GM21526 (cell line): ENCODE results near the gene PRRT1B.

Experiments used
- ATAC-seq: cut with Tn5 transposase; IDR thresholded peaks from one replicate; pipeline ENCODE4 v1.9.1; 2021; ENCODE audit warnings: moderate library complexity; ENCODE audit not compliant: unreplicated experiment, low FRiP score

Gene PRRT1B

DNA sequence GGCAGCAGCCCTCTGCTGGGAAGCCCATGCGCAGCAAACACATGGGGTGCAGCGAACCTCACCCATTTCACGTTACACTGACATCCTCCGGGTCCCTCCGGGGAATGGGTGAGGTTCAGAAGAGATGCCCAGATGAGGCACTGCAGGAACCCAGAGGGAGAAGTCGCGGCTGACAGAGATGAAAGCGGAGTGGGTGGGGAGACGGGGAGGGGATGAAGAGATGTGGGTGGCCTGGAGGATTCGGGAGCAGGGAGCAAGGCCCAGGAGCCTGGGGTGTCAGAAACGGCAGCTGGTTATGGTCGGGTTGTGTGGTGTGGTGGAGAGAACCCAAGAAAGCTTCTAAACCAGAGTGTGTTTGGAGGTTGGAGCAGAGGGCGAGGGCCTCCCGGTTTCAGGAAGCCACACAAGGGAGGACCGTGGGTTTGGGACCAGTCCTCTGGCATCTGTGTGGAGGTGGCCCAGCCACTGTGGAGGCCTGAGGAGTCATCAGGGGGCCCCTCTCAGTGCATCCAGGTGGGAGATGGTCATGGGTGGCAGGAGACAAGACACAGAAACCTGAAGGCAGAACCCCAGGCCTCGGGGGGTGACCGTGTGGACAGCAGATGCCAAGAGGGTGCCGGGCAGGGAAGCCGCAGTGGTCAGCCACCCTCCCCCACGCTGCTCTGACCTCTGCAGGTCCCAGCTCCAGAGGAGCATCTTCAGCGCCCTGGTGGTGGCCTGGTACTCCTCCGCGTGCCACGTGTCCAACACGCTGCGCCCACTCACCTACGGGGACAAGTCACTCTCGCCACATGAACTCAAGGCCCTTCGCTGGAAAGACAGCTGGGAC is 22.9 kb upstream of the PRRT1B start:
- ATAC-seq, result no peak

DNA sequence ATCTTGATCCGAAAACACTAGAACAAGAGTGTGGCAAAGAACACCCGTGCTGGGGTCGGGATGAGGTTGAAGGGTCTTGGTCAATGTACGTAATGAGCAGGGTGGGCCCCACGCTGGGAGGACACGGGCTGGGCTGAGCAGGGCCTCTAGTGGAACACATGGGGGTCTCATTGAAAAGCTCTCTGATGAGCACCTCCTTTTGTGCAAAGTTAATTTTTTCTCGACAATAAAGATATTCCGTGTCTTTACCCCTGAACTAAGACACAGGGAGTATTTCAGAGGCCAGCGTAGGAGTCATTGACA is 22.3 kb upstream of the PRRT1B start:
- ATAC-seq, result no peak

DNA sequence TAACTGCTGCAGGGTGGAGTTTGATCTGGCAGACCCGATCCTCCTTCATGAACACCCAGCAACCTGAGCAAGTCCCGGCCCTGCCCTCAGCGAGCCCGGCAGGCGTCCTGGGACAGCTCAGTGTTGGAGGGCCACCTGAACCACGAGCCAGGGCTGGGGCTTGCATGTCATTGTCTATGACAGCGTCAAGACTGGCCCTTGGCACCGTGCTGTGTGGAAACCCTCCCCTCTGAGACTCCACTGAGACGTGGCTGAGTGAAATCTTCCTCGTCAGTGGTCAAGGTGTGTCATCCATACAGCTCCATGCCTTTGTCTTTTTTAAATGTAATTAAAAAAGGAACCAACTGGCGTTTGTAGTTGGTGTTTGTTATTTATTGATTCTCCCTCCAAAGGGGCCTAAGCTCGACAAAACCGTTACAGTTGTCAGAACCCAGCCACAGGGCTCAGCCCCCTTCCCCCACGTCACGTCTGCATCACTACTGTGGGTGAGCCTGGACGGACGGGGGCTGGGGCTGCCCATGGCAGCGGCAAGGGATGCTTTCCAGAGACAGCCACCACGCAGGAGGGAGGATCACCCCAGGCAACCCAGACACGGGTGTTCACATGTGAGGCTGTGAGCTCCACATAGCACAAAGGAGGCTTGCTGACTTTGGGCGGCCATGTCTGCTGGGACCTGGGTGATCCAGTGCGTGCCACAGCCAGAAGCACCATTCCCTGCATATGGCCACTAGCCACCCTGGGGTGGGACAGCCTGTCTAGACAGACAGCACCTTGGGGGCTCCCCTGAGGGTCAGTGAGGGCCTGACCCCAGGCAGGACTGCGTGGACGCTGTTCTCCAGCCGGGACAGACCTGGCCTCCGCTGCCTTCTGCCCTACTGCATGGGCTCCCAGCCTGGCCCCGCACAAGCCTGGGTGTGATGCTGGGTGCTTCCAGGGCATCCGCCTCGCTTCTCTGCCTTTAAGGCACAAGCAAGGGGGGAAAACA is 21.6 kb upstream of the PRRT1B start:
- ATAC-seq, result no peak

DNA sequence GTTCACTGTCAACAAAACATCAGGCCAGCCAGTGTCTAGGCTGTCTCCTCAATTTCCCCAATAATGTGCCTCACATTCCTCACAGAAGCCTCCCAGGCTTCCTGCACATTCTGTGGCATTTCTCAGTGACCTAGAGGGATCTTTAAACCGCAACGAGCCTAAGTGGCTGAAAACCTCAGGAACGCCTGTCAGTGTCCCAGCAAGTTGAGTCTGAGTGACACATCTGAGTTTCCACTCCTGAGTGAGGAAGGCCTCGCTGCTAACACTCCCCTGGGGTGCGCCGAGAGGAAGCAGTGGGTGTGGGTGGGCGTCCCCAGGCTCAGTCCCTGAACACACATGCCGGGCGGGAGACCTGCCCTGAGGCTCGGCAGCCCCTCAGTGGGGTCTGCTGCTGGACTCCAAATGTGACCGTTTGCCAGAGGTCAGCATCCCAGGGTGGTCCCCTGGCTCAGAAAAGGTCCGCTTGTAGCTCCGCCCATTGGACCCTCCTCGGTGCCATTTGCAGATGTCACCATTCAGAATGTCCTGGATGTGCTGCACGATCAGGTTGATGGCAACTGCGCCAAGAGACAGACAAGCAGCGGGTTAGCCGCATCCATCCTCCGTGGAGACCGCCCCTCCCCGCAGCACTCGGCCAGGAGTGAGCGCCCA is 20.5 kb upstream of the PRRT1B start:
- ATAC-seq, result no peak

DNA sequence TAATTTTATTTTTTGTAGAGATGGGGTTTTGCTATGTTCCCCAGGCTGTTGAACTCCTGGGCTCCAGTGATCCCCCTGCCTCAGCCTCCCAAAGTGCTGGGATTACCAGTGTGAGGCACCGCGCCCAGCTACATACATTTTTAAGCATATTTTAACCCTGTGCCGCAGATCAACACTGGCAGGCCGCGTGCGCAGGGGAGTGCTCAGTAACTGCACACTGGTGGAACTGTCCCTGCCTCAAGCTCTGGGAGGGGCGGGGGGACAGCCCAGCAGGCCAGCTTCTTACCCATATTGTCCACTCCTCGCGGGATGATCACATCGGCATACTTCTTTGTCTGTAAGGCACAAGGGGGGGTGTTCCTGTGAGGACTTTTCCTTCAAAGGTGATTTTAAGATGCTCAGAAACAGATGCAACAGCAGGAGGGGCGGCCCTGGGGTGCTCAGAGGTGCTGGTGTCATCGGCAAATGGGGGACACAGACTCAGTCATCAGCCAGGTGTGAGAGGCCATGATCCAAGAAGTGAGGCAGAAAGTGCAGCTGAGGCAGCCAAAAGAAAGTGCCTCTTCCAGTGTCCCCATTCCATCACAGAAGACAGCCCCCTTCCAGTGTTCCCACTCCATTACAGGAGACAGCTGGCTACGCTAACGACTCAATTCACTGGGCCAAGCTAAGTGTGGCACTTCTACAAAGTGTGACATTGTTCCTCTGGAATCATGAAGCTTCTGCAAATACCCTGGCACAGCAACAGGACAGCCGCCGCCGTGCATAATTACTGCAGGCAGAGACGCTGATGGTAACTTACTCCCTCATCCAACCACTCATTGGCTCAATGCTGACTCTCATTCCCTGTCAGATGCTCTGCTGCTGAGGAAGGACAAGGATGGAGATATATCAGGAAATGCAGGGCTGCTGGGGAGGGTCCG is 19.4 kb upstream of the PRRT1B start:
- ATAC-seq, result no peak

DNA sequence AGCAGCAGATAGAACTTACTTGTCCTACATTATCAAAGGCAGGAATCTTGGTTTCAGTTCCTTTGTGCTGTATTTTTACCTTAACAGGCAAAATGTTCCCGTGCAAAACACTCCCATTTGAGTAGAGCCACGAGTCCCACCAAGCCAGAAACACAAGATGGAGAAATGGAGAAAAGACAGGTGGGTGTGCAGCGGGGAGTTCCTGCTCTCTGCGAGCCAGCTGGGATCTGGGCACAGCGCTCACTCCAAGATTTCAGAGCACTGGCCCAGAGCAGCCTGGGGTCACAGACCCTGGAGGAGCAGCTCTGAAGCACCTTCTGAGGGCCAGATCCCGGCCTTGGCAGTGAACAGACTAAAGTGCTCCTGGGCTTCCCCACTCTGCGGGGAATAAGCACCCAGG is 17.1 kb upstream of the PRRT1B start:
- ATAC-seq, result no peak

DNA sequence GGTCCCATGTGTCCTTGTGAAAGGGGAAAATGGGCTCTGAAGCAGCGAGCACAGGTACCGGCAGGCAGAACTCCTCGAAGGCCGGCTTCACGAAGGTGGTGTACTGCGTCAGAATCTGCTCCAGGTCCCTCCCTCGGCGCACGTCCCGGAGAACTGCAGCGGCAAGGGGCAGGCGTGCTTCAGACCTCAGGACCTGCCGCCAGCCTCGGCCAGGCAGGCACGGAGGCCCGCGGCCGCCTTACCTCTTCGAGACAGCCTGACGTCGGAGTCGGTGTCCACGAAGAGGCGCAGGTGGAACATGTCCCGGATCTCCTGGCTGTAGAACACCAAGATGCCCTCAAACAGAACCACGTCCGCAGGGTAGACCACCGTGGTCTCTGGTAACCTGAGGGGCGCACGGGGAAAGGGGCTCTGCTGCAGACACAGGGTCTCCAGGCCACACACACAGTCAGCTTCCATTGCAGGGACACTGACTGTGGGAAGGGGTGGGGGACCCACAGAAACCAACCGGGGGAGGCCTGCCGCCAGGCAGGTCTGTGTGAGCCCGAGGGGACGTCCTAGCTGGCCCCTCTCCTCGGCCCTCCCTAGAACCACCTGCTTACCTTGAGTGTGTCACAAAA is 16.3 kb upstream of the PRRT1B start:
- ATAC-seq, result no peak

DNA sequence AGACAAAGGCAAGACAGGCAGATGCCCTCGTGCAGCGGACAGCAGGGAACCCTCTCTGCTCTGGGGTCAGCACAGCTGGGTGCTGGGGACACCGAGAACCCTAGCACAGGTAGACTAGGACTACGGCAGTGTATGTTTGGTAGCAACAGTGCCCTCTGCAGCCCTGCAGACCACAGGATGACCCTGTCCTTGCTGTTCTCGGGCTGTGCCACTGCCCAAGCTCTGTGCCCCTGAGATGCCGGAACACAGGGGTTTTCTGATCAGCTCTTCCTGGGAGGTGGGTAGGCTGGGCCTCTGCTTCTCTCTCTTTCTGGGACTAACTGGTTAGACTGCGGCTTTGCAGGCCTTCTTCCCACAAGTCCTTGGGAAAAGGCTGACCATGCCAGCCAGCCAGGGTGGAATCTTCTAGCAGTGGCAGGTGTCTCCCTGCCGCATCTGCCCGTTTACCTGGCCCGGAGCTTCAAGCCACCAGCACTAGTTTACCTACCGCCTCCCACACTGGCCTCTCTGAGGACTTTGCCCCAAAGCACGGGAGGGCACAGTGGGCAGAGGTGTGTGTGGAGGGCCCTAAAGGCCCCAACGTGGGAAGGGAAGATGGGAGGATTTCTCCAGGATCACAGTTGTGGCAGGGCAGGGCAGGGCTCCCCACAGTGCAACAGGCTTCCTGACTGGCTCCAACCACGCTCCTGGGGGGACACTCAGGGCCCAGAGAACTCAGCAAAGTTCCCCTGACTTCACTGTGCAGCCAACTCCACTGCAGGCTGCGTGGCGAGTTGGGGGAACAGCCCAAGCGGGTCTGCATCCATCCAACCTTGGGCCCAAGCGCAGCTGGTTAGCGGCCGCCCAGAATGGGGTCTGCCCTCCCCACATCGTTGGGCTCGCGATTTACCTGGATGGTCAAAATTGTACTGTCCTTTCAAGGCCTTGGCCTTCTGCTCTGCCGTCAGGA is 15.5 kb upstream of the PRRT1B start:
- no peak for ATAC-seq

DNA sequence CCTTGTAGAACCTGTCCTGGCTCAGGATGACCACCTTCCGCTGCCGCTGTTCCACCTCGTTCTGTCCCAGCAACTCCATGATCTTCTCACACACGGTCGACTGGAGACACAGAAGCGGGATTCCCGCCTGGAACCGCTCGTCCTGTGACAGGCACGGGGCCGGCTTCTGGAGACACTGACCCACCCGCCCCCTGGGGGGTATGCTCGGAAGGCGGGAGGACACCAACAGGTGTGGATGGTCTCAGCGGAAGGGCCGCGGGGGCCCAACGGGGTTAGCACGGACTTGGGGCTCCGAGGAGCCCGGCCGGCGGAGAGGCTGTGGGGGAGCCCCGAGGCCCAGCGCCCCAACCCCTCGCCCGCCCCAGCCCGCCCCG is 14.8 kb upstream of the PRRT1B start:
- ATAC-seq, result peak; percentile 19

DNA sequence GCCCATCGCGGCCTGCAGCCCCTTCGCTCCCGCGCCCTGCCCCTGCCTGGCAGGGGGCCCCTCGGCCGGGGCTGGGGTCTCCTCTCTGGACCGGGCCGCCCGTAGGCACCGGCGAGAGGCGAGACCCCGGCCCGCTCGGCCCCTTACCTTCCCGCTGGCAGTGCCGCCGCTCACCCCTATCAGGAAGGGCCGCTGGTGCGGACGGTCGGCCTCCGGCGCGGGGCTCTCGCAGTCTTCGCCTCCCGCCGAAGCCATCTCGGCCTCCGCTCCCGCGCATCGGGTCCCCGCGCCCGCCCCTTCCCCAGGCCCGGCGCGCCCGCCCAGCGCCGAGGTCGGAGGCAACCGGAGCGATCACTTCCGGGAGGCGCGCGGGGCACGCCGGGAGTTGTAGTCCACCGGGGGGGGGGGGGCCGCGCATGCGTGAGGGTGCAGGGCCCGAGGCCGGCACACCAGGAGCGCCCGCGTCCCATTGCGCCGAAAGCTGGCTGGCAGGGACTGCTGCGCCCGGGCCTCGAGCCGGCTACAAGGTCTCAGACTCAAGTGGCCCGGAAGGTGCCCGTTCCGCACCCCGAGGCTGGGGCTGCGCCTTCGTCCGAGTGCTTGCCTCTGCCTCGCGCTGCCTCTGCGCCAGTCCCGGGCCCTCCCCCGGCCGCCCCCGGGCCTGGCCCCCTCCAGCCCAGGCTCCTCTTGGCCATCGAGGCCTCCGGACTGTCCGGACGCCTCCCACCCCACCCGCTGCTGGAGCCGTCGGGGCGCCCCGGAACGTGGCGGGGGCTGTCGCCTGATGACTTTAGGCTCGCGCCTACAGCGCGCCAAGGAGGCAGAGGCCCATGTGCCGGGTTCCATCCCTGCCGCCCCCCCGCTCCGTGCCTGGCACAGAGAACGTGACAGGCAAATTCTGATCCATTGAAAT is 14.1 kb upstream of the PRRT1B start, which contains the start of gene UCK1:
Gene UCK1, minus strand, starts transcription at position 344 of the 913 bp plus-strand sequence. Its CDS starts 89 bp downstream, at position 255.
- ATAC-seq, result peak; percentile 68

DNA sequence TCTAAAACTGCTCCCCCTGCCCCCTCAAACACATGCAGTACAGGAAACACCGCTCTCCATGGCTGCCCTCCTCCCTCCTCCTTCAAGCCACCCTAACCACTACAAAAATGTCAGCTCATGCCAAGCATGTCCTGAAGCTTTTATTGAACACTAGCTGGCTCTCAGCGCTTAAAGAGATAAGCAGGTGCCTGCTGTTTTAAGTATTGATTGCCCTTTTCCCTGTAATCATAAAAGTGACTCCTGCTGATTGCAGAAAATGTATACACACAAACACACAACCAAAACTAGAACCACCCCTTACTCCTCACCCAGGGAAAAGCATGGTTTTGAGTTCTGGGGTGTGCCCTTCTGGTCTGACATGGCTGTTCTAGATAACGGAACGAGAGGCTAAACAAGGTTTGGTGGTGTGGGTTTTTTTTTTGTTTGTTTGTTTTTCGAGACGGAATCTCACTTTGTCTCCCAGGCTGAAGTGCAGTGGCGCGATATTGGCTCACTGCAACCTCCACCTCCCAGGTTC is 10.5 kb upstream of the PRRT1B start:
- ATAC-seq, result no peak

DNA sequence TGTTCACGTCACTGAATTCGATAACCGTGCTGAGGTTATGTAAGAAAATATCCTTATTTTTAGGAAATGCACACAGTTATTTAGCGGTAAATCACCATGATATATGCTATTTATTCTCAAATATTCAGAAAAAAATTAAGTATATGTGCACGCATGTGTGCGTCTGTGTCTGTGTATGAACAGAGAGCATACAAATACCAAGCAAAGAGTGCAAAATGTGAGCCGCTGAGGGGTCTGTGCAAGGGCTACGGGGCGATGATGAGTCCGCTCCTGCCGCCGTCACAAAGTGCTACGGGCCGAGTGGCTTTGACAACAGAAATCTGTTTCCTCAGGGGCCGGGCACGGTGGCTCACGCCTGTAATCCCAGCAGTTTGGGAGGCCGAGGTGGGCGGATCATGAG is 7.4 kb upstream of the PRRT1B start:
- no peak for ATAC-seq

DNA sequence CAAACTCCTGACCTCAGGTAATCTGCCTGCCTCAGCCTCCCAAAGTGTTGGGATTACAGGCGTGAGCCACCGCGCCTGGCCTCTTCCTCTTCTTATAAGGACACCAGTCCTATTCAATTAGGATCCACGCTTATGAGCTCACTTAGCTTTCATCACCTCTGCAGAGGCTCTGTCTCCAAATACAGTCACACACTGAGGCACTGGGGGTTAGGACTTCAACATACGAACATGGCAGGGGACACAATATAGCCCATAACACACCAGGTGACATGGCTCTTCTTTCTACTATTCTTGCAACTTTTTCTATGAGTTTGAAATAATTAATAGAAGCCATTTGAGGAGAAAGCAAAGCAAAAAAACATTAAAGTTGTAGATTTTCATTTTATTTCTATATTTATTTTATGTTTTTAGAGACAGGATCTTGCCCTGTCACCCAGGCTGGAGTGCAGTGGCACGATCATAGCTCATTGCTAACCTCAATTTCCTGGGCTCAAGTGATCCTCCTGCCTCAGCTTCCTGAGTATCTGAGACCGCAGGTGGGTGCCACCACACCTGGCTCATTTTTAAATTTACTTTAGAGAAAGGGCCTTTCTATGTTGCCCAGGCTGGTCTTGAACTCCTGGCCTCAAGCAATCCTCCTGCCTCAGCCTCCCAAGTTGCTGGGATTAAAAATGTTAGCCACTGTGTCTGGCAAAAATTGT is 6.0 kb upstream of the PRRT1B start:
- no peak for ATAC-seq

DNA sequence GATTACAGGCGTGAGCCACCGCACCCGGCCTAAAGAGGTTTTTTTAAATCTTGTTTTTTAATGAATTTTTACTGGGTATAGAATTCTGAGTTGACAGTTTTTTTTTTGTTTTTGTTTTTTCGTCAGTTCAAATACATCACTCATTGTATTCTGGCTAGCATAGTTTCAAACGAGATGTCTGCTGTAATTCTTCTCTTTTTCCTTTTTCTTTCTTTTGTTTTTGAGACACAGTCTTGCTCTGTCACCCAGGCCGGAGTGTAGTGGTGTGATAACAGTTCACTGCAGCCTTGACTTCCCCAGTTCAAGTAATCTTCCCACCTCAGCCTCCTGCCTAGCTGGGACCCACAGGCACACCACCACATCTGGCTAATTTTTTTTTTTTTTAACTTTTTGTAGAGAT is 2.2 kb upstream of the PRRT1B start:
- no peak for ATAC-seq

DNA sequence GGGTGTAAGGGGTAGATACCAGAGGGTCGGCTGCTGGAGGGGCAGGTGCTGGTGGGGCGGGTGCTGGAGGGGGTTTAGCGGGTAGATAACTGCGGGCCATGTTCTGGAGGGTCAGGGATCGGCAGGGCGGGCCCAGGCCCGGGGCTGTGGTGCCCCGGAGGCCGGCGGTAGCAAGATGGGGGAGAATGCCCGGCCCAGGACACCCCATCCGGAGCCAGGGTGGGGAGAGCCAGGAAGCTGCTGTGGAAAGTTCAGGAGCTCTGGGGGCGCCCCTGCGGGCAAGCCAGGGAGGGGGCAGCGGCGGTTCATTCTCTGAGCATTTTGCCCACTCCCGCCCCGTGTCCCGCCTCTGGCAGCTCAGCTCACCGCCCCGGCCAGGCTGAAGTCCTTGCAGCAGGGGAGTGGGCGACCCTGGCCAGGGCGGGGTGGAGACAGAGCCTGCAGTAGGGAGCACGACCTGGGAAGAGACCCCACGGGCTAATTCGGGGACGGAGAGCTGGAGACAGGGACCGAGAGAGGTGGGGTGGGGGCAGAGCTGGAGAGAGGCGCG is 538 bp downstream of the PRRT1B start:
- no peak for ATAC-seq

DNA sequence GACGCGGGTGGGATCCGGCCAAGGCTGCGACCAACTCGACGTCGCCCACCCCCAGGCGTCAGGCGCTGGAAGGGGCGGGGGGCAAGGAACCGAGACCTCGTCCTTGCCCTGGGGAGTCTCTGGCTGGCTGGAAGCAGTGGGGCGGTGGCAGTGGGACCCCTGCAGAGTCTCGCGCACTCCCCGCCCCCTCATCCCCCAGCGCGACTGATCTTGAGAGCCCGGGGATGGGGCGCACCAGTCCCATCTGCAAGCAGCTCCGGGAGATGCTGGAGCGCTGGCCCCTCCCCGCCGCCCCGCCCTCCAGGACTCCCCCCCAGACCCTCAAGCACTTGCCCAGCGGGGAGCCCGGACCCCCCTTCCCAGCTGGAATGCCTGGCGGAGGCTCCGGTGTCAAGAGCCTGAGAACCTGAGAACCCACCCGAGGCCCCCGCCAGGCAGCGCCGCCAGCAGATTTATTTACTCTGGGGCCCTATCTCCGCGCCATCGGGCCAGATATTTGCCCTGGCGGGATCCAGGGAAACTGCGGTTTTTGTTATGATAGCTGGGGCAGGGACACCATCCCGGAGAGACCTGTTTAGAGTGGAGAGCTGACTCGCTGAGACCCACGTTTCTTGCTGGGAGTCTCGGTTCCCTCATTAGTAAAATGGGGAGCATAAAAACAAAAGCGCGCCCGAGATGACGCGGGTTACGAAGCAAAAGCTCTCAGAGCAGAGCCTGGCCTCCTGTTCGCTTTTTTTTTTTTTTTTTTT is 1.2 kb downstream of the PRRT1B start:
- ATAC-seq, result no peak
